H1 (cell line): ENCODE measurements around the gene RAD18.

Experiments
- EP300 ChIP-seq, 2 experiments: IDR thresholded peaks; 1 replicate in 1 of 2; 2 replicates in 1 of 2; pipeline ENCODE4 v1.6.1; 2011 to 2012; ENCODE audit warnings: low read depth in 2 of 2, low read length in 2 of 2, mild to moderate bottlenecking in 2 of 2, borderline replicate concordance in 1 of 2, inconsistent platforms in 1 of 2, moderate library complexity in 1 of 2
- GTF2F1 ChIP-seq: IDR thresholded peaks from 2 replicates; pipeline ENCODE4 v1.6.1; 2012; ENCODE audit warnings: low read depth, low read length, improper control_type of control experiment, borderline replicate concordance
- HDAC2 ChIP-seq, 2 experiments: fragments of 300-600 bp in 1 of 2; sonication (generic) in 1 of 2; IDR thresholded peaks; 2 replicates each; pipeline ENCODE4 v1.6.1; 2011 to 2012; ENCODE audit warnings: low read depth in 2 of 2, low read length in 2 of 2, mild to moderate bottlenecking in 2 of 2, moderate library complexity in 2 of 2, borderline replicate concordance in 1 of 2, inconsistent platforms in 1 of 2
- SAP30 ChIP-seq: fragments of 300-600 bp; sonication (generic); IDR thresholded peaks from 2 replicates; pipeline ENCODE4 v1.7.1; 2012; ENCODE audit warnings: low read length, moderate library complexity, mild to moderate bottlenecking, inconsistent platforms; ENCODE audit not compliant: insufficient read depth, insufficient replicate concordance
- TF ChIP-seq, protein P1 (sequence below): fragments of 300-600 bp; sonication (generic); IDR thresholded peaks from 2 replicates; pipeline ENCODE4 v1.7.1; 2012; ENCODE audit warnings: low read length, moderate library complexity, mild to moderate bottlenecking, inconsistent platforms; ENCODE audit not compliant: insufficient replicate concordance
- TF ChIP-seq, protein P2 (sequence below), 3 experiments: IDR thresholded peaks; 1 replicate in 2 of 3; 2 replicates in 1 of 3; pipeline versions ENCODE4 v1.5.1 to v1.6.1; 2011; ENCODE audit warnings: low read length in 3 of 3, mild to moderate bottlenecking in 3 of 3, inconsistent platforms in 2 of 3, low read depth in 1 of 3, moderate library complexity in 1 of 3; ENCODE audit not compliant: insufficient read depth in 1 of 3; ENCODE audit errors: control extremely low read depth in 1 of 3

DNA sequence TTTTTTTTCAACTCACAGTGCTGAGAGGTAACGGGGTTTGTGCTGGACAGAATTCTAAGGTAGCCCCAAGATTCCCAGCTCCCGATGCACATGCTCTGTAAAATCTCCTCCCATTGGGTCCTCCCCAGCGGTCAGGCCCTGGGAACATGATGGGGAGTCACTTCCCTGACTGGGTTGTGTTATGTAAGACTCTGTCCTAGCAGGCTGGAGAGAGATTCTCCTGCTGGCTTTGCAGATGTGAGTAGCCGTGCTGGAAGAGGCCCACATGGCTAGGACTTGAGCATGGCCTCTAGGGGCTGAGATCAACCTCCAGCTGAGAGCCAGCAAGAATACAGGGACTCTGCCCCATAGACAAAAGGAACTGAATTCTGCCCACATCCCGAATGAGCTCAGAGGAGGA, 110.2 kb downstream of the RAD18 start:
- TF ChIP-seq, protein P1, sequence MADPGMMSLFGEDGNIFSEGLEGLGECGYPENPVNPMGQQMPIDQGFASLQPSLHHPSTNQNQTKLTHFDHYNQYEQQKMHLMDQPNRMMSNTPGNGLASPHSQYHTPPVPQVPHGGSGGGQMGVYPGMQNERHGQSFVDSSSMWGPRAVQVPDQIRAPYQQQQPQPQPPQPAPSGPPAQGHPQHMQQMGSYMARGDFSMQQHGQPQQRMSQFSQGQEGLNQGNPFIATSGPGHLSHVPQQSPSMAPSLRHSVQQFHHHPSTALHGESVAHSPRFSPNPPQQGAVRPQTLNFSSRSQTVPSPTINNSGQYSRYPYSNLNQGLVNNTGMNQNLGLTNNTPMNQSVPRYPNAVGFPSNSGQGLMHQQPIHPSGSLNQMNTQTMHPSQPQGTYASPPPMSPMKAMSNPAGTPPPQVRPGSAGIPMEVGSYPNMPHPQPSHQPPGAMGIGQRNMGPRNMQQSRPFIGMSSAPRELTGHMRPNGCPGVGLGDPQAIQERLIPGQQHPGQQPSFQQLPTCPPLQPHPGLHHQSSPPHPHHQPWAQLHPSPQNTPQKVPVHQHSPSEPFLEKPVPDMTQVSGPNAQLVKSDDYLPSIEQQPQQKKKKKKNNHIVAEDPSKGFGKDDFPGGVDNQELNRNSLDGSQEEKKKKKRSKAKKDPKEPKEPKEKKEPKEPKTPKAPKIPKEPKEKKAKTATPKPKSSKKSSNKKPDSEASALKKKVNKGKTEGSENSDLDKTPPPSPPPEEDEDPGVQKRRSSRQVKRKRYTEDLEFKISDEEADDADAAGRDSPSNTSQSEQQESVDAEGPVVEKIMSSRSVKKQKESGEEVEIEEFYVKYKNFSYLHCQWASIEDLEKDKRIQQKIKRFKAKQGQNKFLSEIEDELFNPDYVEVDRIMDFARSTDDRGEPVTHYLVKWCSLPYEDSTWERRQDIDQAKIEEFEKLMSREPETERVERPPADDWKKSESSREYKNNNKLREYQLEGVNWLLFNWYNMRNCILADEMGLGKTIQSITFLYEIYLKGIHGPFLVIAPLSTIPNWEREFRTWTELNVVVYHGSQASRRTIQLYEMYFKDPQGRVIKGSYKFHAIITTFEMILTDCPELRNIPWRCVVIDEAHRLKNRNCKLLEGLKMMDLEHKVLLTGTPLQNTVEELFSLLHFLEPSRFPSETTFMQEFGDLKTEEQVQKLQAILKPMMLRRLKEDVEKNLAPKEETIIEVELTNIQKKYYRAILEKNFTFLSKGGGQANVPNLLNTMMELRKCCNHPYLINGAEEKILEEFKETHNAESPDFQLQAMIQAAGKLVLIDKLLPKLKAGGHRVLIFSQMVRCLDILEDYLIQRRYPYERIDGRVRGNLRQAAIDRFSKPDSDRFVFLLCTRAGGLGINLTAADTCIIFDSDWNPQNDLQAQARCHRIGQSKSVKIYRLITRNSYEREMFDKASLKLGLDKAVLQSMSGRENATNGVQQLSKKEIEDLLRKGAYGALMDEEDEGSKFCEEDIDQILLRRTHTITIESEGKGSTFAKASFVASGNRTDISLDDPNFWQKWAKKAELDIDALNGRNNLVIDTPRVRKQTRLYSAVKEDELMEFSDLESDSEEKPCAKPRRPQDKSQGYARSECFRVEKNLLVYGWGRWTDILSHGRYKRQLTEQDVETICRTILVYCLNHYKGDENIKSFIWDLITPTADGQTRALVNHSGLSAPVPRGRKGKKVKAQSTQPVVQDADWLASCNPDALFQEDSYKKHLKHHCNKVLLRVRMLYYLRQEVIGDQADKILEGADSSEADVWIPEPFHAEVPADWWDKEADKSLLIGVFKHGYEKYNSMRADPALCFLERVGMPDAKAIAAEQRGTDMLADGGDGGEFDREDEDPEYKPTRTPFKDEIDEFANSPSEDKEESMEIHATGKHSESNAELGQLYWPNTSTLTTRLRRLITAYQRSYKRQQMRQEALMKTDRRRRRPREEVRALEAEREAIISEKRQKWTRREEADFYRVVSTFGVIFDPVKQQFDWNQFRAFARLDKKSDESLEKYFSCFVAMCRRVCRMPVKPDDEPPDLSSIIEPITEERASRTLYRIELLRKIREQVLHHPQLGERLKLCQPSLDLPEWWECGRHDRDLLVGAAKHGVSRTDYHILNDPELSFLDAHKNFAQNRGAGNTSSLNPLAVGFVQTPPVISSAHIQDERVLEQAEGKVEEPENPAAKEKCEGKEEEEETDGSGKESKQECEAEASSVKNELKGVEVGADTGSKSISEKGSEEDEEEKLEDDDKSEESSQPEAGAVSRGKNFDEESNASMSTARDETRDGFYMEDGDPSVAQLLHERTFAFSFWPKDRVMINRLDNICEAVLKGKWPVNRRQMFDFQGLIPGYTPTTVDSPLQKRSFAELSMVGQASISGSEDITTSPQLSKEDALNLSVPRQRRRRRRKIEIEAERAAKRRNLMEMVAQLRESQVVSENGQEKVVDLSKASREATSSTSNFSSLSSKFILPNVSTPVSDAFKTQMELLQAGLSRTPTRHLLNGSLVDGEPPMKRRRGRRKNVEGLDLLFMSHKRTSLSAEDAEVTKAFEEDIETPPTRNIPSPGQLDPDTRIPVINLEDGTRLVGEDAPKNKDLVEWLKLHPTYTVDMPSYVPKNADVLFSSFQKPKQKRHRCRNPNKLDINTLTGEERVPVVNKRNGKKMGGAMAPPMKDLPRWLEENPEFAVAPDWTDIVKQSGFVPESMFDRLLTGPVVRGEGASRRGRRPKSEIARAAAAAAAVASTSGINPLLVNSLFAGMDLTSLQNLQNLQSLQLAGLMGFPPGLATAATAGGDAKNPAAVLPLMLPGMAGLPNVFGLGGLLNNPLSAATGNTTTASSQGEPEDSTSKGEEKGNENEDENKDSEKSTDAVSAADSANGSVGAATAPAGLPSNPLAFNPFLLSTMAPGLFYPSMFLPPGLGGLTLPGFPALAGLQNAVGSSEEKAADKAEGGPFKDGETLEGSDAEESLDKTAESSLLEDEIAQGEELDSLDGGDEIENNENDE = no peak
- TF ChIP-seq SAP30 (no peak), GTF2F1 (no peak), EP300 (IDR thresholded peaks at IDR 0.05; ENCODE audit: borderline replicate concordance in 1 of 2, low read depth in 2 of 2, low read length in 2 of 2) (no peak), HDAC2 (IDR thresholded peaks at IDR 0.05; ENCODE audit: borderline replicate concordance in 1 of 2, low read depth in 2 of 2, low read length in 2 of 2) (no peak)
- TF ChIP-seq, protein P2, sequence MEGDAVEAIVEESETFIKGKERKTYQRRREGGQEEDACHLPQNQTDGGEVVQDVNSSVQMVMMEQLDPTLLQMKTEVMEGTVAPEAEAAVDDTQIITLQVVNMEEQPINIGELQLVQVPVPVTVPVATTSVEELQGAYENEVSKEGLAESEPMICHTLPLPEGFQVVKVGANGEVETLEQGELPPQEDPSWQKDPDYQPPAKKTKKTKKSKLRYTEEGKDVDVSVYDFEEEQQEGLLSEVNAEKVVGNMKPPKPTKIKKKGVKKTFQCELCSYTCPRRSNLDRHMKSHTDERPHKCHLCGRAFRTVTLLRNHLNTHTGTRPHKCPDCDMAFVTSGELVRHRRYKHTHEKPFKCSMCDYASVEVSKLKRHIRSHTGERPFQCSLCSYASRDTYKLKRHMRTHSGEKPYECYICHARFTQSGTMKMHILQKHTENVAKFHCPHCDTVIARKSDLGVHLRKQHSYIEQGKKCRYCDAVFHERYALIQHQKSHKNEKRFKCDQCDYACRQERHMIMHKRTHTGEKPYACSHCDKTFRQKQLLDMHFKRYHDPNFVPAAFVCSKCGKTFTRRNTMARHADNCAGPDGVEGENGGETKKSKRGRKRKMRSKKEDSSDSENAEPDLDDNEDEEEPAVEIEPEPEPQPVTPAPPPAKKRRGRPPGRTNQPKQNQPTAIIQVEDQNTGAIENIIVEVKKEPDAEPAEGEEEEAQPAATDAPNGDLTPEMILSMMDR (IDR thresholded peaks at IDR 0.05; ENCODE audit: control extremely low read depth in 1 of 3, insufficient read depth in 1 of 3, low read depth in 1 of 3, low read length in 3 of 3) = no peak
